ENCODE results near the gene KLHDC3.

DNA sequence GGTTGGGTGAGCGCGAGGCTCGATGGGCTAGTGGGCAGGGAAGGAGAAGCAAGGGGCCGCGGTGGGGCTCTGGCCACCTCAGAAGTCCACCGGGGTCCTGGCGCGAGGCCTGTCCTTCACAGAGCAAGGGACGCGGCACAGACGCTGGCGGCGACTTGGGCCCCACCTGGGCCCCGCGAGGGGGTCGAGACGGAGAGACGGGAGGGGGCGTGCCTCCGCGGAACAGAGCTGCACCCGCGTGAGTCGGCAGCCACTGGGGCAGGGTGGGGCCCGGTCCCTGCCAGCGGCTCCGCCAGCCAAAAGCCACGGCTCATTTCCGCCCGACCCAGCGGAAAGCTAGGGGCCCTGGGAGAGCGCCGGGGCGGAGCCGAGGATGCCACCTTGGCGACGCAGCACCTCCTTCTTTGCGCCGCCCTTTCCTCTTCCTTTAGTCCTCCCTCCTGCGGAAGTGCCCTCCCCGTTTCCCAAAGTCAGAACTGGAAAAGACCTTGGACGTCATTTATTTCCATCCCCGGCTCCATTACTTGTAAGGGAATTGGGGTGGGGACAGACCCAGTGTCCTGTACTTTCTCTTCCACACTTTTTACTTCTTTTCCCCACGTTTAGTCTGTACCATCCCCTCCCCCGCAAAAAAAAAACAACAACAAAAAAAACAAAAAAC is 39.6 kb downstream of the KLHDC3 start, which contains the start of gene CUL7:
- TF ChIP-seq, protein P1, sequence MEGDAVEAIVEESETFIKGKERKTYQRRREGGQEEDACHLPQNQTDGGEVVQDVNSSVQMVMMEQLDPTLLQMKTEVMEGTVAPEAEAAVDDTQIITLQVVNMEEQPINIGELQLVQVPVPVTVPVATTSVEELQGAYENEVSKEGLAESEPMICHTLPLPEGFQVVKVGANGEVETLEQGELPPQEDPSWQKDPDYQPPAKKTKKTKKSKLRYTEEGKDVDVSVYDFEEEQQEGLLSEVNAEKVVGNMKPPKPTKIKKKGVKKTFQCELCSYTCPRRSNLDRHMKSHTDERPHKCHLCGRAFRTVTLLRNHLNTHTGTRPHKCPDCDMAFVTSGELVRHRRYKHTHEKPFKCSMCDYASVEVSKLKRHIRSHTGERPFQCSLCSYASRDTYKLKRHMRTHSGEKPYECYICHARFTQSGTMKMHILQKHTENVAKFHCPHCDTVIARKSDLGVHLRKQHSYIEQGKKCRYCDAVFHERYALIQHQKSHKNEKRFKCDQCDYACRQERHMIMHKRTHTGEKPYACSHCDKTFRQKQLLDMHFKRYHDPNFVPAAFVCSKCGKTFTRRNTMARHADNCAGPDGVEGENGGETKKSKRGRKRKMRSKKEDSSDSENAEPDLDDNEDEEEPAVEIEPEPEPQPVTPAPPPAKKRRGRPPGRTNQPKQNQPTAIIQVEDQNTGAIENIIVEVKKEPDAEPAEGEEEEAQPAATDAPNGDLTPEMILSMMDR (IDR thresholded peaks at IDR 0.05; ENCODE audit: low read length) = no peak
- no peak for TF ChIP-seq EZH2 (IDR thresholded peaks at IDR 0.05; ENCODE audit: borderline replicate concordance, low read length)
